ENCODE measurements around the gene LGR5.

DNA sequence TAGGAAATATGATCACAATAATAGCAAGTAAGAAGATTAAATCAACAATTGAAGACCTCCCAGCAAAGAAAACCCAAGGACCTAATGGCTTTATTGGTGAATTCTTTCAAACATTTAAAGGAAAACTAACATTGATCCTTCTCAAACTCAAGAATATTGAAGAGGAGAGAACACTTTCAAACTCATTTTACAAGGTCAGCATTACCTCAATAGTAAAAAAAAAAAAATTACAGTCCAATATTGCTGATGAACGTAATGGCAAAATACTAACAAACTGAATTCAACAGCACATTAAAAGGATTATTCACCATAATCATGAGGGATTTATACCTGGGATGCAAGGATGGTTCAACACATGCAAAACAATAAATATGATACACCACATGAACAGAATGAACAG, 33.7 kb upstream of the LGR5 start:
- TF ChIP-seq, protein P1, sequence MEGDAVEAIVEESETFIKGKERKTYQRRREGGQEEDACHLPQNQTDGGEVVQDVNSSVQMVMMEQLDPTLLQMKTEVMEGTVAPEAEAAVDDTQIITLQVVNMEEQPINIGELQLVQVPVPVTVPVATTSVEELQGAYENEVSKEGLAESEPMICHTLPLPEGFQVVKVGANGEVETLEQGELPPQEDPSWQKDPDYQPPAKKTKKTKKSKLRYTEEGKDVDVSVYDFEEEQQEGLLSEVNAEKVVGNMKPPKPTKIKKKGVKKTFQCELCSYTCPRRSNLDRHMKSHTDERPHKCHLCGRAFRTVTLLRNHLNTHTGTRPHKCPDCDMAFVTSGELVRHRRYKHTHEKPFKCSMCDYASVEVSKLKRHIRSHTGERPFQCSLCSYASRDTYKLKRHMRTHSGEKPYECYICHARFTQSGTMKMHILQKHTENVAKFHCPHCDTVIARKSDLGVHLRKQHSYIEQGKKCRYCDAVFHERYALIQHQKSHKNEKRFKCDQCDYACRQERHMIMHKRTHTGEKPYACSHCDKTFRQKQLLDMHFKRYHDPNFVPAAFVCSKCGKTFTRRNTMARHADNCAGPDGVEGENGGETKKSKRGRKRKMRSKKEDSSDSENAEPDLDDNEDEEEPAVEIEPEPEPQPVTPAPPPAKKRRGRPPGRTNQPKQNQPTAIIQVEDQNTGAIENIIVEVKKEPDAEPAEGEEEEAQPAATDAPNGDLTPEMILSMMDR (conservative IDR thresholded peaks at IDR 0.05): no peak
- TF ChIP-seq EZH2 (IDR thresholded peaks at IDR 0.05; ENCODE audit: low read depth): no peak
